Bone marrow (tissue), 2 donors: ENCODE measurements around the gene CTNNA3.
"Not testable (repeated sequence)": the region's sequence is repeated elsewhere in the genome, so short reads cannot be mapped to it uniquely, and the experiment has no call there.

Experiments
- DNase-seq, 2 donors: peaks; one replicate each; lab custom pipeline; 2025; lab: John Stamatoyannopoulos, UW

Gene CTNNA3

DNA sequence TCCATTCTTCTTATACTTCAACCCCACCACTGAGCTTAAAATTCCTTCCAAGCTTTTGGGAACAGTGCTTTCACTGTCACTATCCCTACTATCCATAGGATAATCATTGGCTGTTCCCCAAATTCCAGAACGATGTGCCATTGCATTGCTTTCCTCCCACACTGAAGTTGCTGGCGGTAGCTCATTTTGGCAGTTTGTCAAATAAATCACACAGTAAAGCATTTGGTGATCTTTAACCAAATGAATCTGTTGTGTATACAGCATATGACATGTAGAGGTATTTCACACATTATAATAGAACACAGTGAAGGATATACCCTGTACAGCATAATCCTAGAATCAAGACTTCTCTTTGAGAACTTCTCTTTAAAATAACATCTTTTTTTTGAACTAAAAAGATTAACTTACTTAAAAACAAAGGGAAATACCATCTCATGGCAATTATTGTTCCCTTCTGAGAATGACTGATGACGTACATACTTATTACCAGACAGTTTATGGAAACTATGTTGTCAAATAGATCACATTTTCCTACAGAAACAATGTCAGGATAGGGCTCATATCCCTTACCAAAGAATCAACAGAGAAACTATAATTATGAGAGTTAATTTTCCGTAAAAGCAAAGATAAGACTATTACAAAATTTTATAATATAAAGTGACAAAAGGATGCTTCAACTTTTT is 93.6 kb downstream of the CTNNA3 start:
- DNase-seq, result no peak

DNA sequence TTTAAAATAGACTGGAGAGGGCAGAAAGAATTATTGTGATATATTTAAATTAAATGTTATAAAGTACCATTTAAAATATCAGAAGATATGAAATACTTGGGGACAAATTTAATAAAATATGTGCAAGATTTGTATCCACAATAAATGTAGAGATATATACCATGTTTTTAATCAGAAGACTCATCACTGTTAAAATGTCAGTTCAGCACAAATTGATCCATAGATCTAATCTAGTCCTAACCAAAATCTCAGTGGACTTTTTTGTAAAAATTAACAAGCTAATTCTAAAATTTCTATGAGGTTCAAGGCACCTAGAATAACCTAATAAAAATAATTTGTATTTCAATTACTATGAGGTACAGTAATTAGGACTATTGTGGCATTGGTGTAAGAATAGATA is 96.4 kb downstream of the CTNNA3 start:
- DNase-seq, result no peak

DNA sequence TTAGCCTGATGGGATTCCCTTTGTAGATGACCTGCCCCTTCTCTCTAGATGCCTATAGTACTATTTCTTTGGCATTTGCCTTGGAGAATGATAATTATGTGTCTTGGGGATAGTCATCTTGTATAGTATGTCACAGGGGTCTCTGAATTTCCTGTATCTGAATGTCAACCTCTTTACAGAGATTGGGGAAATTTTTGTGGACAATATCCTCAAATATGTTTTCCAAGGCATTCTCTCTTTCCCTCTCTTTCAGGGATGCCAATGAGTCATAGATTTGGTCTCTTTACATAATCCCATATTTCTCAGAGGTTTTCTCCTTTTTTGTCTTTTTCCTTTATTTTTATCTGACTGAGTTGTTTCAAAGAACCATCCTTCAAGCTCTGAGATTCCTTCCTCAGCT is 99.4 kb downstream of the CTNNA3 start:
- no peak for DNase-seq

DNA sequence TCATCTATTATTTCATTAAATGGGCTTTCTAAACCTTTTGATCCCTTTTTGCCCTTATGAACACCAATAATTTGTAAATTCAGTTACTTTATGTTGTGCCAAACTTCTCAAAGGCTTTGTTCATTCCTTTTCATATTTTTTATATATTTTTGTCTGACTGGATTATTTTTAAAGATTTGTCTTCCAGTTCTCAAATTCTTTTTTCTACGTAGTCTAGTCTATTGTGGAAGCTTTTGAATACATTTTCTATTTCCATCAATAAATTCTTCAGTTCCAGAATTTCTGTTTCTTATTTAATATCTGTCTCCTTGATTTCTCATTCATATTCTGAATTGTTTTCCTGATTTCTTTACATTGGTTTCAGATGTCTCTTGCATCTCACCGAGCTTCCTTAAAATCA is 108.2 kb downstream of the CTNNA3 start:
- DNase-seq, result no peak

DNA sequence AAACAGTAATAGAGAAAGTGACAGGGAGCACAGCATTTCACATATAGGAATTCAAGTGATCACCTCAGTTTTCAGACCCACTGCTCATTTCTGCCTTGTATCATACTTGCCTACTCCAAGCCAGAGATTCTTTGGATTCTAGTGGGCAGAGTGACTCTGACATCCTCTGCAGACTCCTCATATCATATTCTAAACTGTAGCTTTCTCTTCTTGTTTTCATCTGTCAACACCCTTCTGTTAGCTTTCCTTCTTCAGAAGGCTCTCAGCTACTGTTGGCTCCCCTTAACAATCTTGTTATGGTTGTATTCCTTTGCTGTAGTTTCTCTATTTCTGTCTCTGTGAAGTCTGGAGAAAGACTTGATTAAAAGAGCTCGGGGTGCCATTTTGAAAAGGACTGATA is 120.5 kb downstream of the CTNNA3 start:
- no peak for DNase-seq

DNA sequence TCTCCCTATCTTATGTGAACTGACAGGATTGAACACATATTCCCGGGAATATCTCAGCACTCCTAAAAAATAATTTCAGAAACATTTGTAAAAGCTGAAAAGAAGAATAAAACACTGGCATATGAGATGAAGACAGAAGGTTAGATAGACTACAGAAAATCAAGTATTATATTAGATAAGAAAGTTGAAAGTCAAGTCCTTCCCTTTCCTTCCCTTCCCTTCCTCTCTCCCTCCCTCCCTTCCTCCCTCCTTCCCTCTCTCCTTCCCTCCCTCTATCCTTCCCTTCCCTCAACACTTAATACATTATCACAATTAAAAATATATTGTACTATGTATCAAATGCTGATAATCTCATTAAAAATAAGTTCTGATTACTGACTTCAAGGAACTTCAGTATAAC is 122.5 kb downstream of the CTNNA3 start:
- DNase-seq, result no peak

DNA sequence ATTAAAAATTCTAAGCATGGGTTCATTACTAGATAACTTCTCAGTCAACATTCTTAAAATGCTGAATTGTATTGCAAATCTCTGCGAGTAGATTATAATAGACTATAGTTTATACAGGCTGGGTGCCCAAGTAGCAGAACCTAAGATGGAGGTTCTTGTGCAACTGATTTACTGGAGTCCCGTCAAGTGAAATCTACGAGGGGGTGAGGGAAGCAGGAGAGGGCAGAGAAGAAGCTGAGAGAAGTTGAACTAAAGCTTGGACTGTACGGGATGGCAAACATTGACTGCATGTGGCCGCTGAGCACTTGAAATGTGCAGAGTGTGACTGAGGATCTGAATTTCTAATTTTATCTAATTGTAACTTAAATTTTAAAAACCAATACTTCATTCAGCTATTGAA is 124.5 kb downstream of the CTNNA3 start:
- no peak for DNase-seq

DNA sequence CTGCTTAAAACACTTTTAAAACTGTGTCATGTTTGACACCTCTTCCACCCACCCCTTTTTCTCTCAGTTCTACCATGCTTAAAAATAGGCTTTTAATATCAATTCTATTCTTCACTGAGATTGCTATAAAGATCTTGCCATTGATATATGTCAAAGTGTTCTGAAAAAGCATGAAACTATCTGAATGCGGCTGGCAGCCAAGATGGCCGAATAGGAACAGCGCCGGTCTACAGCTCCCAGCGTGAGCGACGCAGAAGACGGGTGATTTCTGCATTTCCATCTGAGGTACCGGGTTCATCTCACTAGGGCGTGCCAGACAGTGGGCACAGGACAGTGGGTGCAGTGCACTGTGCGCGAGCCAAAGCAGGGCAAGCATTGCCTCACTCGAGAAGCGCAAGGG is 137.7 kb downstream of the CTNNA3 start:
- DNase-seq, result not testable (repeated sequence)

DNA sequence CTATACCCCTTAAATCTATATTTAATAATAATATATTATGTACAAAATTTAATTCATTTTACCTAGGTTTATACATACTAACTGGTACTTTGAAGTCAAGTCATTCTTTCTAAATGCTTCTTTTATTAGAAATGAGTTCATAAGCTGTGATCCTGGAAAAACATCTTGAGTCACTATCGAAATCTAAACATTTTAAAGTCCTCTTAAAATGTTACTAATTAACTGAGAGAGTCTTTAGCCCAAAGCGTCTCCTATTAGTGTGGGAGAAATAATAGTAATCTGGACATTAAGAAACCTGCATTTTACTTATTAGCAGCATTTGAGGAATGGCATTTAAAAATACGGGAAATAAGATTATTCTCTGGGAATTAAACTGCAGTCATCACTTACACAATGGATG is 142.7 kb downstream of the CTNNA3 start:
- DNase-seq, result no peak

DNA sequence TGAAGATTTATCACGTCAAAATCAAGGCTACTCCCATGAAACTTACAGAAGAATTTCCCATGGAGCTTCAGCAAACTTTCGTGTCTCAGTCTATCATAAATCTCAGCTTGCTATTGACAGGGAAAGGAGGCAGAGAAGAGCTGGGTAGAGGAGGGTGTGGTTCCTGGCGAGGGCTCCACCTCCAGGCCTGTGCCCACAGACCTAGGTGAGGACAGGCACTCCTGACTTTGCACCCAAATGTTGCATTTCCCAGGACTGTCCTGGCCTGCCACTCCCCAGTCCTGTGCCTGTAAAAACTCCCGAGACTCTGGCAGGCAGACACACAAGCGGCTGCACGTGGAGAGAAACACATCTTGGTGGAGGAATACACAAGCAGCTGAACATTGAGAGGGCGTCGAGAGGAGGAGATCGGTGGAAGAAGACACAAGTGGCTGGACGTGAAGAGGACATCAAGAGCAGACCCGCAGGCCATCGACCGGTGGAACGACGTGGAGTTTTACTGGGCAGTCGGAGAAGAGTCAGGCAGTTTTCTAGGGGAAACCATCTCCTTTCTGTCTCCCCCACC is 145.1 kb downstream of the CTNNA3 start:
- no peak for DNase-seq

DNA sequence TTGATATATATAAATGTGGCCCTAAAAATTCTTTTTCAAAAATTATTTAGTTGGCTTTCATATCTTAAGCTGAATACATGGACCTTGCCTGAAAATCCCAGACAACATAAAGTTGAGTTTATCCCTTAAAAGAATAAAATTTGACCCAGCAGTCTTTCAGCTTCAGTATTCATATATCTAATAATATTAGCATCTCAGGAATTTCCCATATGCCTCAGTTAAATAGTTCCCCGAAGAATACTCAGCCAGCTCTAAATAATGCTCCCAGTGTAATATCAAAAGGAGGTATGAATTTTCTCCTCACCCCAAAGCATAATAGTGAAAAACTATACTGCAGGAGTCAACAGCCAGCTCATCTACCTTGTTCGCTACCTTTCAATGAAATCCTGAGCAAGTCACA is 145.9 kb downstream of the CTNNA3 start:
- DNase-seq, result no peak

DNA sequence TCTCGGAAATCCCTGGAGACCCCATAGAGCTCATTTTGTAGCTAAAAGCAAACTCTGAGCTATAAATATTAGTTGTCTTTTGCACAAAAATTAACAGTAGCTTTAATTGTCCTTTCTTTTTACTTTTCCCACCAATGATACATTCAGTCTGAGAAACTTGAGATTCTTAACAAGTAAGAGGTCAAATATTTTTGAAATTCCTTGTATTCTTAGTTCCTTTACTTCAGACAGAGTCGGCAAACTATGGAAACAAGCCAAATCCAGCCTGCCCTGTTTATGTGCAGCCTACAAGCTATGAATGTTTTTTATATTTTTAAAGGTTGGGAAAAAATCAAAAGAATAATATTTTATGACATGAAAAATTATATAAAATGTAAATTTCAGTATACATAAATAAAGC is 146.6 kb downstream of the CTNNA3 start:
- no peak for DNase-seq

DNA sequence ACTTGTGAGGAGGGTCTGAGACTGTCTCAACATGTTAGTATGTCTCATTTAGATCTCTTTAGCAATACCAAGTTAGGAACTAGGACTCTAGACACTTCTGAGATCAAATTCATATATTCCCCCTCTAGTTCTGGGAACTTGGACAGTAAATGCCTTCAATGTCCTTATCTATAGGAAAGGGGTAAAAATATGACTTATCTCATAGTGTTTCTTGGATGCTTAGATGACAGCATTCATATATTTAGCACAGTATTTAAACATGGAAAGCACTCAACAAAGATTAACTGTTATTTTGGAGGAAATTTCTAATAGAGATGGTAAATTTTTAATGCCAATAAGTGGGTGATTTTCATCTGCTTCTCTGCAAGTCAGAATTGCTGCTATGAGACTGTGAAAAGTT is 154.6 kb downstream of the CTNNA3 start:
- DNase-seq, result no peak

DNA sequence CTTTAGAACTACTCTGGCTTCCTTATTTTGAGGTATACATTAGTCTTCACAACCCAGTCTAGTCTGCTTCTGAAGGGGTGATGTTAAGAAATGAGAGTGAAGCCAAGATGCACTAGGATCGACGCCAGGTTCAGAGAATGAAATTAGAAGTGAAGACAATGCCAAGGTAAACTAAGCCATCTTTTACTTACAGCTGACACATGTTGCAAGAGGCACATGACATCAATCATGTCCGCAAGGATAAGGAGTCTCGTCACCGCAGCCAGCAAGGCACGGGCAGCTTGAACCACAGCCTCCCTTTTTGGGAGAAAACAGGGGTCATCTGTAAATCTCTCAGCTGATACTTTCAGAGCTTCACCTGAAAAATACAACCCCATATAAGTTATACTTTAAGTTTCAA is 156.7 kb downstream of the CTNNA3 start:
- DNase-seq, result no peak

DNA sequence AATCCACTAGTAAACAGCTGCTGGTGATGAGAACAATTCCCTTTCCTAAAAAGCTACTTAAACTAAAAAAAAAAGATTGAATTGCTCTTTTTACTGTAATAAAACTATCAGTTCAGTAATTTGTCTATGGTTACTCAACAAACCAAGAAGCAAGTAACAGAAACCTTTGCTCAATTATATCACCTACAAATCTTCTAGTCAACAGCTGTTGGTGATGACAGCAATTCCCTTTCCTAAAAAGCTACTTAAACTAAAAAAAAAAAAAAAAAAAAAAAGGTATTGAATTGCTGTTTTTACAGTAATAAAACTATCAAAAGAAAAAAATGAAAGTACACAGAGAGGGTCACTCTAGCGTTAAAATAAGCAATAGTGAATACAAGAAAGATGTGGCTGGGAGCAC is 158.1 kb downstream of the CTNNA3 start:
- DNase-seq, result no peak

DNA sequence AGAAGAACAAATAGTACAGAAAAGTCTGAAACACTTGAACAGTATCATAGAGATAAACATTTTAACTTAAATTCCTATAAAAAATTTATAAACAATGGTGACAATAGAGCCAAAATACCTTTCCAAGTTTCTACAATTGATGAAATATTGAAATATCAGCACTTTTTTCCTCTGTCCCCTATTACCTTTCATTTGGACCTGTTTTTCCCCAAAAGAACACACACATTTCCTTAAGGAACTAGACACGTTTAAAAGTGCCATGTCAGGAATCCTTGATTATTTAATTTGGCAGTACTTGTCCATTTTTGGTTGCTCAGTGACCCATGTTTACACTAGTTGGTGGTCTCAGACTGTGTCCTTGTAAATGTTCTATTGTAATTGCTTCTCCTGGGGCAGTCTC is 162.6 kb downstream of the CTNNA3 start:
- no peak for DNase-seq

DNA sequence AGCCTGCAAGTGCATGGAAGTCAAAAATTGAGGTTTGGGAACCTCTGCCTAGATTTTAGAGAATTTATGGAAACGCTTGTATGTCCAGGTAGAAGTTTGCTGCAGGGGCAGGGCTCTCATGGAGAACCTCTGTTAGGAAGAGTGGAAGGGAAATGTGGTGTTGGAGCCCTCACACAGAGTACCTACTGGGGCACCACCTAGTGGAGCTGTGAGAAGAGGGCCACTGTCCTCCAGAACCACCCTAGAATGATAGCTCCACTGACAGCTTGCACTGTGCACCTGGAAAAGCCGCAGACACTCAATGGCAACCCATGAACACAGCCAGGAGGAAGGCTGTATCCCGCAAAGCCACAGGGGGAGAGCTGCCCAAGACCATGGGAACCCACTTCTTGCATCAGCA is 165.0 kb downstream of the CTNNA3 start:
- not testable (repeated sequence) for DNase-seq

DNA sequence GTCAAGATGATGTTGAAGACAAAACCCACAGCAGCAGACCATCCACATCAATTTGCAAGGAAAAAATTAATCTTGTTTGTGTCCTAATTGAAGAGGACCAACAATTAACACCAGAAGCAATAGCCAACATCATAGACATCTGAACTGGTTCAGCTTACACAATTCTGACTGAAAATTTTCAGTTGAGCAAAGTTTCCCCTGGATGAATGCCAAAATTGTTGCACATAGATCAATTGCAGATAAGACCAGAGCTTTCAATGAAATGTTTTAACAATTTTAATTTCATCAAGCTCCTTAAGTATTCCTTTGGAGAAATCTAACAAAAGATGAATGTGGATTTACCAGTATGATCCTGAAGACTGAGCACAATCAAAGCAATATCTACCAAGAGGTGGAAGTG is 168.6 kb downstream of the CTNNA3 start:
- no peak for DNase-seq

DNA sequence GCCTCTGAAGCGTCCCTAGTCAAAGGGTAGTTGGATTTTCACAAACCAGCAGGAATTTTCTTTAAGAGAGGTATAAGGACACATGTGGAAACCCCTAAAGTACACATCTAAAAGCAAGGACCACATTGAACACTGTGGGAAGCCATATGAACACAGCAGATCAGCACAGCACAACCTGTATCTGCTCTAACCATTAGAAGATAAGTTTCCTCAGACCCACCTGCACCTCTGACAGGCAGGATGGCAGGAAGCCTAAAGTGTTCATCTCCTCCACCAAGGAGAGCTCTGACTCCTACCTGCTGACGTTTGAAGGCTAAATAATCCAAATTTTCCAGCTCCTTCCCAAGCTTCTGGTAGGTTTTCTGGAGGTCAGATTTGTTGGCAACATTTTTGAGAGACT is 174.4 kb downstream of the CTNNA3 start:
- DNase-seq, result no peak

DNA sequence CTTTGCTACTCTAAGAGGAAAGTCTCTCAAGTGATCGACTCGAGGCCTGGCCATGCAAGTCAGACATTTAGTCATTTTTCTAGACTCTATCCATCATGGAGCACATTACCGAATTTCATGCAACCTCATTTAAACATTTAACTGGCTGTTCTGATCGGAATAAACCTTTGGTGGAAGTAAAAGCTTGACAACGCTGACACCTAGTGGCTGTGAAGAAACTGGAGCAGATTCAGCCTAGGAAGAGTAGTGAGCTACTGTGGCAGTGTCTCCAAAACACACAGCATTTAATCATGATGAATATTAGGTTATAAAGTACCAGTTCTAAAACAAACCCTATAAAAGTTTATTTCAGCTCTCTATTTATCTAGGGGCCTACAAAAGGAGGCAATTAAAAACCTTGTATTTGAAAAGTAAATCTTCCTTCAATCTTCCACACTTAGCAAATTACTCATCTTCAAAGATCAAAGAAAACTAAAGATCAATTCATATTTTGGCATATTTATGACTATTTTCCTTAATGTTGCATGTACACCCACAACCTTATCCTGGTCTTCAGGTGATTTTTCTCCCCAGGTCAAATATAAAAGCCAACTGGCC is 175.0 kb downstream of the CTNNA3 start:
- DNase-seq, result peak in 1 of 2 donors; percentile 31

DNA sequence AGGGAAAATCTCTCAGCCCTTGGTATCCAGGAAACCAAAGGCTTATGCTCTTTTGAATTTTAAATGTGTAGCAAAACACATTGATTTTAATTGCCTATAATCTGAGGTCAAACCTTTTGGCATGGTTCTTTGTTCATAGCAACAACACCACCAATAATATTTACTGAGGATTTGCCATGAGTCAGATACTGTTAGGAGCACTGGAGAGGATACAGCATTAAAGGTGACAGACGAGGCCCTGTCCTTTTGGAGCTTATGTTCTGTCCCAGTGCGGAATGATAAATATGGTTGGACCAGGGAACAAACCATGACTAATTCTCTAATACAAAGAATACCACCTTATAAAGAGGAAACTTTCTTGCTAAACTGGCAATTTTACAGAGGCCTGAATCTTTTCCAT is 176.6 kb downstream of the CTNNA3 start:
- DNase-seq, result no peak

DNA sequence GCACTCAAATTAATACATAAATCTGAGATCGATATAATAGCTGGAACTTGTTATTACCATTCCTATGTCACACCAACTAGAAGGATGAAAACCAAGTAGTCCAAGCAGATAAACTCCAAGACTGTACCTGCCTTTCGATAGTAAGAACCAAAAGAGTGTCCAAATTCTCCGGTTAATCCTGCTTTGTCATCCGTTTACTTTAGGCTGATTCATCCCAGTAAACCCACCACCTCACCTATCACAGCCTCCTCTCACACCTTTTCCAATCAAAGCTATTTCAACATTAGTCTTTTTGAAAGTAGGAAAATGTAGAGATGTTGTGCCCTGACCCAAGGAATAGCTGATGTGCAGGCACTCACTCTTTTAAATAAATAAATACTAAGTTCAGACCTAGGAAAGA is 177.2 kb downstream of the CTNNA3 start:
- no peak for DNase-seq

DNA sequence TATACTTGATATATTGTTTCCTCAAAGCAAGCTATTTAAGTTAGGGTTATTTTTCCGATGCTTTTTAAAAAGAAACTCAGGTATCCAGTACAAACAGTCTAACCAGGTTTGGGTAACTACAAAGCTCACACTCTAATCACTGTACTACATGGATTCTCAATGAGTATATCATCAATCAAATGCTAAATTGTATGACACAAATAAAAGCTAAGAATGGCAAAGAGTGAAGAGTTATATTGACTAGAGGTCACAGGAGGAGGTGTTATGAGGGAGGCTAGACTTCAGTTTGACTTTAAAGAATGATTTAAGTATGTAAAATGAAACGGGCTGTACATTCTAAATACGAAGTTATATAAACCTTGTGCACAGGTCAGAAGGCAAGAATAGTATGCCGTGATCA is 178.0 kb downstream of the CTNNA3 start:
- DNase-seq, result no peak

DNA sequence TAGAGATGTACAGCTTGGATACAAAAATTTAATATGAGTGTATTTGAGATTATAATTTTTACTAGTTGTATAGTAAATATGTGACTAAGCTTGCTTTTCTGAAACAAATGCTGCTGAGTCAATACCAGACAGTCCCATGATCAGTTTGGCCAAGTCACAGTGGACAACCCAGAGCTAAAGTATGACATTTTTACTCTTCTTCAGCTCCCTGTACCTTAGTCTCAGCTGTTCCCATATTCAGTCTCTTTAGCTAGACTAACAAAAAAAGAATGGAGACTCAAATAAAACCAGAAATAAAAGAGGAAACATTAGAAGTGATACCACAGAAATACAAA is 189.3 kb downstream of the CTNNA3 start:
- DNase-seq, result no peak
